Ovary (tissue), 3 donors: ENCODE data around the gene SPATA31D1.

ENCODE experiments used
- CTCF ChIP-seq, 3 donors: fragments of 450-650 bp in 2 of 3; fragments of 200-600 bp in 1 of 3; IDR thresholded peaks; one replicate each; pipeline versions ENCODE4 v1.5.1 to v1.8.0; 2016 to 2022; ENCODE audit warnings: antibody characterized with exemption in 3 of 3, mild to moderate bottlenecking in 1 of 3
- EP300 ChIP-seq: sonication (generic); formaldehyde crosslinking; IDR thresholded peaks from one replicate; pipeline ENCODE4 v1.6.1; 2017; ENCODE audit warnings: antibody characterized with exemption
- POLR2A ChIP-seq: fragments of 450-650 bp; IDR thresholded peaks from one replicate; pipeline ENCODE4 v1.6.1; 2017; ENCODE audit warnings: antibody characterized with exemption, mild to moderate bottlenecking, moderate library complexity
- donor health status: DM: no; HTN: no; CAD: no.

DNA sequence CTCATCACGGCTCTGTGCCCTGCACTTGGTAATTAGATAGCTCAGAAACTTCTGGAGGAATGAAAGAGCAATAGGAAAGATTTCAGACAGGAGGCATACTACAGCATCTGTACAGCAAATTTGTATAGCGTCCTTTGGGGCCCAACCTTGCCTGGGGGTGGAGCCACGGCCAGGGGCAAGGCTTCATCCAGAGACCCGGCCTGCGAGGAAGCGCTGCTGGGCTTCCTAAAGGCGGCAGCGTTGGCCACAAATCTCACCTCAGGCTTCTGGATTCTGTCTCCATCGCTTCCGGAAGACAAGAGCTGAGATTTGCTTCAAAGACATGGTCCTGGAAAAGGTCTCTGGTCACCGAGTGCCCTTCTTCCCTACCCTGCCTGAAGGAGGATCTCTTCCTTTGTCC, 12.2 kb upstream of the SPATA31D1 start:
- TF ChIP-seq CTCF (IDR thresholded peaks at IDR 0.05) (no peak), POLR2A (no peak), EP300 (no peak)
